Measurements from ENCODE around the gene GPR39.

GRCh38 chr2:132669908-132670495, 253.4 kb downstream of the GPR39 start, which contains the start of gene LYPD1:
- TF ChIP-seq CTCF (conservative IDR thresholded peaks at IDR 0.05) (no peak), ZFX (IDR thresholded peaks at IDR 0.05) (no peak)

Measured in C4-2B (cell line).